Spinal cord (tissue), 10 donors: ENCODE measurements around the gene SOS2. TPM values are rescaled to one million over a fixed set of nuclear protein-coding genes. Genes with fewer than 3 reads are reported as not detected.

Experiments used
- DNase-seq, 6 donors: peaks; one replicate each; pipeline versions ENCODE4 v3.0.0 to v3.0.0-alpha.2; 2013 to 2015; ENCODE audit warnings: low spot score in 6 of 6, low read depth in 4 of 6
- H3K27ac ChIP-seq: one replicate; pipeline ENCODE4 v1.5.1; 2013; ENCODE audit warnings: low read depth, low read length, control low read depth
- H3K27me3 ChIP-seq: one replicate; pipeline ENCODE4 v1.6.1; 2013; ENCODE audit warnings: low read length; ENCODE audit not compliant: control insufficient read depth, insufficient read depth
- H3K36me3 ChIP-seq: one replicate; pipeline ENCODE4 v1.6.1; 2013; ENCODE audit warnings: low read length; ENCODE audit not compliant: control insufficient read depth, insufficient read depth
- H3K4me1 ChIP-seq: one replicate; pipeline ENCODE4 v1.6.1; 2013; ENCODE audit warnings: low read length; ENCODE audit not compliant: control insufficient read depth, insufficient read depth
- H3K4me3 ChIP-seq: one replicate; pipeline ENCODE4 v1.5.1; 2013; ENCODE audit warnings: low read depth, low read length, control low read depth
- H3K9me3 ChIP-seq: one replicate; pipeline ENCODE4 v1.6.1; 2013; ENCODE audit warnings: low read length; ENCODE audit not compliant: control insufficient read depth, insufficient read depth
- WGBS: methylation state at CpG from one replicate; pipeline ENCODE4 v1.1.5; 2013; ENCODE audit warnings: missing lambda C conversion rate; ENCODE audit not compliant: insufficient coverage; 5-methylcytosine and 5-hydroxymethylcytosine counted together
- polyA plus RNA-seq, 2 donors: library from polyadenylated mRNA; unstranded; fragments of 120-200 nt; gene quantifications; one replicate each; pipeline ENCODE4 v1.2.1, GENCODE V29; 2013; ENCODE audit not compliant: insufficient read length in 2 of 2
- small RNA-seq: library from RNA; depleted of rRNA; stranded (forward); fragments of <200 nt; gene quantifications from one replicate; pipeline ENCODE3, GENCODE V24; 2014; ENCODE audit warnings: low replicate concordance
- total RNA-seq, 2 donors: library from RNA; depleted of rRNA in 1 of 2; stranded (reverse); fragments of 120-200 nt in 1 of 2; fragments of >200 nt in 1 of 2; gene quantifications; one replicate each; pipeline versions ENCODE4 v1.2.3 to v1.2.4, GENCODE V29; 2013 to 2014
- donor health status: healthy.

SOS2 gene
- total and polyA plus RNA-seq, 4 donors = 29.6 to 60.2 (median 37.5) TPM

- Histone ChIP-seq H3K9me3 (no peaks in the 10 kb centered on the region), H3K36me3 (no peaks in the 10 kb centered on the region), H3K4me1 (peaks cover 6% of the 10 kb centered on the region), H3K27ac (no peak overlapping the region), H3K4me3 (no peak overlapping the region), H3K27me3 (no peaks in the 10 kb centered on the region)
- no peak for DNase-seq
- WGBS = 96% methylated on average over 7 of the region's 7 CpGs
These were observed 162.9 kb downstream of the SOS2 start for GRCh38 chr14:50068496-50068895.

- no CpG with 5 or more reads among the region's 8 CpGs for WGBS
- DNase-seq = no peak
- Histone ChIP-seq H3K27ac (no peak overlapping the region), H3K36me3 (no peaks in the 10 kb centered on the region), H3K4me3 (no peak overlapping the region), H3K27me3 (no peaks in the 10 kb centered on the region), H3K9me3 (no peaks in the 10 kb centered on the region), H3K4me1 (peaks cover 6% of the 10 kb centered on the region)
These were observed 163.5 kb downstream of the SOS2 start for GRCh38 chr14:50067723-50068495.

Small RNA genes lying within 50 kb of the gene (small RNA-seq; reads per million reads assigned to genes)
- not detected for gene RF00019

Other genes with a start within 250 kb of the SOS2 start
- gene VCPKMT, start 115.0 kb downstream of the SOS2 start, total RNA-seq = 10 to 100 TPM in 1 of 2 donors, 1 to 10 TPM in 1; 9.4 to 10.0 TPM
- gene VCPKMT, start 115.0 kb downstream of the SOS2 start, polyA plus RNA-seq = 10 to 100 TPM; 16.4 to 18.0 TPM
- gene L2HGDH, start 80.7 kb upstream of the SOS2 start, total RNA-seq = 10 to 100 TPM in 1 of 2 donors, 1 to 10 TPM in 1; 7.9 to 11.8 TPM
- 1 to 10 TPM; 7.9 to 8.2 TPM for gene L2HGDH, start 80.7 kb upstream of the SOS2 start, polyA plus RNA-seq
- 10 to 100 TPM in 1 of 2 donors, 1 to 10 TPM in 1; 6.4 to 11.7 TPM for gene DMAC2L, start 80.7 kb upstream of the SOS2 start, total RNA-seq
- 10 to 100 TPM; 29.7 to 36.4 TPM for gene DMAC2L, start 80.7 kb upstream of the SOS2 start, polyA plus RNA-seq
- 10 to 100 TPM; 15.3 to 16.9 TPM for gene CDKL1, start 165.3 kb upstream of the SOS2 start, total RNA-seq
- gene CDKL1, start 165.3 kb upstream of the SOS2 start, polyA plus RNA-seq = 10 to 100 TPM; 13.2 to 14.9 TPM